Measurements from ENCODE around the gene BCDIN3D. TPM values are rescaled to one million over a fixed set of nuclear protein-coding genes. Genes with fewer than 3 reads are reported as not detected.

Gene BCDIN3D
- total RNA-seq, 1 donor from 2014 or later: 3.1 TPM

- Histone ChIP-seq H3K27ac (ENCODE audit: low read depth, low read length) (no peak overlapping the region), H2AFZ (ENCODE audit: low read depth, low read length) (no peak overlapping the region), H3K4me3 (ENCODE audit: insufficient read depth, low read depth, low read length) (no peak overlapping the region), H3K9ac (ENCODE audit: low read length) (no peak overlapping the region), H3K36me3 (ENCODE audit: insufficient read depth, low read length) (peaks cover 16% of the 10 kb centered on the region), H3K4me1 (ENCODE audit: insufficient read depth, low read length) (no peaks in the 10 kb centered on the region), H4K20me1 (ENCODE audit: insufficient read depth, low read length) (peaks cover 16% of the 10 kb centered on the region), H3K9me3 (ENCODE audit: insufficient read depth, low read depth, low read length) (no peaks in the 10 kb centered on the region), H3K4me2 (ENCODE audit: low read length) (no peak overlapping the region), H3K79me2 (ENCODE audit: insufficient read depth, low read length) (no peaks in the 10 kb centered on the region), H3K27me3 (ENCODE audit: insufficient read depth, low read length) (no peaks in the 10 kb centered on the region)
- H3K9me3 Mint-ChIP-seq (ENCODE audit: unreplicated experiment): no peaks in the 10 kb centered on the region
- H3K27me3 Mint-ChIP-seq (ENCODE audit: low read depth, unreplicated experiment): no peaks in the 10 kb centered on the region
- no peak for FAIRE-seq
- no peak overlapping the region for H3K27ac Mint-ChIP-seq (ENCODE audit: unreplicated experiment)
- no peak overlapping the region for H3K4me3 Mint-ChIP-seq (ENCODE audit: unreplicated experiment)
- no peak for DNase-seq (ENCODE audit: low read depth)
- H3K4me1 Mint-ChIP-seq (ENCODE audit: low read depth, unreplicated experiment): peaks cover 3% of the 10 kb centered on the region
- peaks cover 9% of the 10 kb centered on the region for H3K36me3 Mint-ChIP-seq (ENCODE audit: low read depth, unreplicated experiment)
- TF ChIP-seq EZH2 (IDR thresholded peaks at IDR 0.05; ENCODE audit: insufficient read depth, low read length) (no peak), CTCF (IDR thresholded peaks at IDR 0.05; ENCODE audit: insufficient read depth, low read depth, low read length) (no peak)
Observed at GRCh38 chr12:49795654-49796105, 47.2 kb downstream of the BCDIN3D start.

GRCh38 chr12:49794811-49795653 lies 47.9 kb downstream of the BCDIN3D start:
- peaks cover 16% of the 10 kb centered on the region for H3K36me3 ChIP-seq (ENCODE audit: insufficient read depth, low read length)
- no peaks in the 10 kb centered on the region for H3K27me3 ChIP-seq (ENCODE audit: insufficient read depth, low read length)
- H2AFZ ChIP-seq (ENCODE audit: low read depth, low read length): no peak overlapping the region
- FAIRE-seq (no peak), DNase-seq (ENCODE audit: low read depth) (no peak)
- H3K27ac ChIP-seq (ENCODE audit: low read depth, low read length): no peak overlapping the region
- H3K9ac ChIP-seq (ENCODE audit: low read length): no peak overlapping the region
- no peaks in the 10 kb centered on the region for H3K79me2 ChIP-seq (ENCODE audit: insufficient read depth, low read length)
- TF ChIP-seq EZH2 (IDR thresholded peaks at IDR 0.05; ENCODE audit: insufficient read depth, low read length) (no peak), CTCF (IDR thresholded peaks at IDR 0.05; ENCODE audit: insufficient read depth, low read depth, low read length) (no peak)
- no peaks in the 10 kb centered on the region for H3K9me3 ChIP-seq (ENCODE audit: insufficient read depth, low read depth, low read length)
- Mint-ChIP-seq H3K4me1 (ENCODE audit: low read depth, unreplicated experiment) (peaks cover 3% of the 10 kb centered on the region), H3K9me3 (ENCODE audit: unreplicated experiment) (no peaks in the 10 kb centered on the region), H3K4me3 (ENCODE audit: unreplicated experiment) (no peak overlapping the region), H3K36me3 (ENCODE audit: low read depth, unreplicated experiment) (peaks cover 9% of the 10 kb centered on the region), H3K27me3 (ENCODE audit: low read depth, unreplicated experiment) (no peaks in the 10 kb centered on the region), H3K27ac (ENCODE audit: unreplicated experiment) (no peak overlapping the region)
- H3K4me1 ChIP-seq (ENCODE audit: insufficient read depth, low read length): no peaks in the 10 kb centered on the region
- H4K20me1 ChIP-seq (ENCODE audit: insufficient read depth, low read length): peaks cover 15% of the 10 kb centered on the region
- no peak overlapping the region for H3K4me2 ChIP-seq (ENCODE audit: low read length)
- no peak overlapping the region for H3K4me3 ChIP-seq (ENCODE audit: insufficient read depth, low read depth, low read length)

GRCh38 chr12:49794021-49794420 lies 48.9 kb downstream of the BCDIN3D start:
- no peak for FAIRE-seq
- H3K36me3 ChIP-seq (ENCODE audit: insufficient read depth, low read length): peaks cover 20% of the 10 kb centered on the region
- no peak overlapping the region for H3K4me3 Mint-ChIP-seq (ENCODE audit: unreplicated experiment)

More at GRCh38 chr12:49794021-49794420, 48.9 kb downstream of the BCDIN3D start:
- H3K9me3 ChIP-seq (ENCODE audit: insufficient read depth, low read depth, low read length): no peaks in the 10 kb centered on the region
- H3K4me1 ChIP-seq (ENCODE audit: insufficient read depth, low read length): no peaks in the 10 kb centered on the region
- H3K4me3 ChIP-seq (ENCODE audit: insufficient read depth, low read depth, low read length): no peak overlapping the region
- H3K36me3 Mint-ChIP-seq (ENCODE audit: low read depth, unreplicated experiment): peaks cover 13% of the 10 kb centered on the region
- no peak overlapping the region for H3K9ac ChIP-seq (ENCODE audit: low read length)
- H3K27me3 ChIP-seq (ENCODE audit: insufficient read depth, low read length): no peaks in the 10 kb centered on the region
- H3K9me3 Mint-ChIP-seq (ENCODE audit: unreplicated experiment): no peaks in the 10 kb centered on the region
- H3K4me2 ChIP-seq (ENCODE audit: low read length): no peak overlapping the region
- no peak for TF ChIP-seq CTCF (IDR thresholded peaks at IDR 0.05; ENCODE audit: insufficient read depth, low read depth, low read length)
- TF ChIP-seq EZH2 (IDR thresholded peaks at IDR 0.05; ENCODE audit: insufficient read depth, low read length): no peak
- peaks cover 3% of the 10 kb centered on the region for H3K4me1 Mint-ChIP-seq (ENCODE audit: low read depth, unreplicated experiment)
- H2AFZ ChIP-seq (ENCODE audit: low read depth, low read length): no peak overlapping the region
- no peak overlapping the region for H3K27ac ChIP-seq (ENCODE audit: low read depth, low read length)
- no peaks in the 10 kb centered on the region for H3K79me2 ChIP-seq (ENCODE audit: insufficient read depth, low read length)
- no peak overlapping the region for H3K27ac Mint-ChIP-seq (ENCODE audit: unreplicated experiment)
- no peak for DNase-seq (ENCODE audit: low read depth)
- H4K20me1 ChIP-seq (ENCODE audit: insufficient read depth, low read length): peaks cover 20% of the 10 kb centered on the region
- H3K27me3 Mint-ChIP-seq (ENCODE audit: low read depth, unreplicated experiment): no peaks in the 10 kb centered on the region

Data from astrocyte (in vitro differentiated cells and primary cell).